Hematopoietic multipotent progenitor cell treated with erythropoietin and hydrocortisone succinate and interleukin-3 and kit ligand, for 8 days (in vitro differentiated cells): ENCODE data around the gene FPR1.
A peak's percentile ranks its signal among the peaks of the same experiment; 100 is the strongest.

Experiments
- DNase-seq: peaks from one replicate; pipeline ENCODE4 v3.0.0-alpha.2; 2015

FPR1 gene

DNA sequence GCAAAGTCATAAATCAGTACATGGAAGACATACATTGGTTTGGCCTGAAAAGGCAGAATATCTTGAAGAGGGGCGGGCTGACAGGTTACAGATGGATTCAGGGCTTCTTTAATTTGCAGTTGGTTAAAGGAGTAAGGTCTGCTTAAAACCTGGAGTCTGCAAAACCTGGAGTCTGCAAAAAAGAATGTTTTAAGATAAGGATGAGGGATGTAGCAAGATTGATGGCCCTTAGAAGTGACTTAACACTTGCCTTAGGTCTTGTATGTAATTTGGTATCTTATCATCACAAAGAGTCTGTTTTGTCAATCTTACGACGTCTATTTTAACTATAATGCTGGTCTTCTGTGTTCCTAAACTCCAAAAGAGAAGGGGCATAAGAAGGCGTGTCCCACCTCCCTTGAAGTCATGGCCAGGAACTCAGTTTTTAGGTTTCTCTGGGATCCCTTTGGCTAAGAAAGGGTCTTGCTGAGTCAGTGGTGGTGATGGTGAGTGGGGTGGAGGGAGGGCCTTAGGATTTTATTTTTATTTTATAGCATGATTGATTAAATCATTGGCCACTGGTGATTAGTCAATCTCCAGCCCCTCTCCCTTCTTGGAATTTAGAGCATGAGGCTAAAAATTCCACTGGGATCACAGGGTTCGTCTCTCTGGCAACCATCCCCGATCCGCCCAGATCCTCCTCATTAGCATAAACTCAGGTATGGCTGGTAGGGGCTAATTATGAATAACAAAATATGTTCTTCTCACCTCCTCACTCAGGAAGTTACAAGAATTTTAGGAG is 17.7 kb downstream of the FPR1 start:
- no peak for DNase-seq

DNA sequence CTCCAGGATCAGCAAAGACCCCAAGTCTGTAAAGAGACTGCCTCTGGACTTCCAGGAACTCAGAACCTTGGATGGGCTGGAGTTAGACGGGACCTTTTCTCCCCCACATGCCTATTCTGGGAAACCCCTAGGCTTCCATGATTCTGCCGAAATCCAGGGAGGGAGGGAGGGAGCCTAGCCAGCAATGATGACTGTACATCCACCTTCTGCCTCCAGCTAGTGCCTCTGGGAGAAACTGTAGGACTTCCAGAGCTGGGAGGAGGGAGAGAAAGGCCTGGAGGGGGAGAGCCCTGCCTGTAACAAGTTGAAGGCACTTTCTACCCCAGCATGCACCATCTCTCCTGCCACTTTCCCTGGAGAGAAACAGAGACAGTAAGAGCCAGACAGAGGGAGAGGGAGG is 21.9 kb downstream of the FPR1 start:
- DNase-seq, result no peak

DNA sequence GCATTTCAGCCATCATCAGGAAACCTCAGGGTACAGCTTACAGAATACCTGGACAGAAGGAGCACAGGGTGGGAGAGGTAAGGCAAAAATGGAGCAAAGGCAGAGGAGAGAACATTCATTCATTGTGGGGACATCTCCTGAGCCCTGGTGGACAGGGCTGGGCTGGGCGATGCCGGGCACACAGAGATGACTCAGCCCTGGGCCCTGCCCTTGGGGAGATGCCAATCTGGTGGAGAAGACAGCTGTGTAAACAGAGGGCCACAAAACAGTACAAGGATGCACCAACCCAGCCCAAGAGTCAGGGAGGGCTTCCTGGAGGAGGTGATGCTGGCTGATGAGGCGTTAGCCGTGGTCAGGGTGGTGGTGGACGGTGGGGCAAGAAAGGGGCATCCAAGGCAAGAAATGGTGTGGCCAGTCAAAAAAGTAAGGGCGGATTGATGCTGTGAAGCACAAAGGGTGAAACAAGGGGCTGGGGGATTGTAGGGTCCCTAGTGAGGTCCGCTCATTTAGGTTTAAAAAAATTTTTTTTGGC is 24.3 kb downstream of the FPR1 start:
- no peak for DNase-seq

DNA sequence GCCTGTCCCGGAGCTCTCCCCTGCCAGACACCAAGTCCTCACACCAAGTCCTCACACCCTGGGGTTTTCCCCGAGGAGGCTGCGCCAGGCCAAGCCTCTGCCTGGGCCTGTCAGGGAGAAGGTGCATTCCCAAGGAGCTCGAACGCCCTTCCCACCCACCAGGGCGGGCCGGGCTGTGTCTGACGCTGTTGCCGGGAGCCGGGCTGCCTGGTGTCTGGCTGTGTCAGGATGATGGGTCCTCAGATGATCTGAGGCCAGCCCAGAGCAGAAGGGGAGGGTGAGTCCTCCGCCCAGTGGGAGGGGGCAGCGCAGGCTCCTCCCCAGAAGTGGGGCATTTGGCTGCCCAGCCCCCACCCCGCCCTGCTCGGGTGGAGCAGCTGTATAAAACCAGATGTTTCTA is 25.6 kb downstream of the FPR1 start:
- DNase-seq, result no peak

DNA sequence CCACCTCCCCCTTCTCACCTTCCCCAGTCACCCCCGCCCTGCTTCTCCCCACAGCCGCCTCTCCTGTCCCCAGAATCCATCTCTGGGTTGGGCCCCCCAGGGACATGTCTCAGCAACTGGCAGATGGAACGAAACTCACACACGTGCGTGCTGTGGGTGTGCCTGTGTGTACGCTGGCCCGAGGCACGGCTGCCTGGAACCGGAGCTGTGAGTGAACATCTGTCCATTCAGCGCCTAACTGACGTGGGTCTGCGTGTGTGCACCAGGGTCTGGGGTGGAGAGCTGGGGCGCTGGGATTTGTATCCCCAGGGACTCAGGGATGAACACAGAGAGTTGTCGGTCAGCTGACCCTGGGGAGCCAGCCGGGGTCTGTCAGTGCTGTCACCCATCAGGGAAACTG is 27.1 kb downstream of the FPR1 start:
- DNase-seq, result no peak

DNA sequence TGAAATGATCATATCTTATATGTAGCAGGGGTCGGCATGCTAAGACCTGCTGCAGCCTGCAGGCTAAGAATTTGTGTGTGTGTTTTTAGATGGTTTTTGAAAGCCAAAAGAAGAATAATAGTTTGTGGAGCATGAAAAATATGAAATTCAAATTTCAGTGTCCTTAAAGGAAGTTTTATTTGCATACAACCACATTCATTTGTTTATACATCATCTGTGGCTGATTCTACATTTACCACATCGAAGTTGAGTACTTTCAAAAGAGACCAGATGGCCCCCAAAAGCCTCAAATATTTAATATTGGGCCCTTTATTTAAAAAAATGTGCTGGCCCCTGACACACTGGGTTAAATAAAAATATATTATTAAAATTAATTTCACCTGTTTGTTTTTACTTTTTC is 29.2 kb downstream of the FPR1 start:
- no peak for DNase-seq

DNA sequence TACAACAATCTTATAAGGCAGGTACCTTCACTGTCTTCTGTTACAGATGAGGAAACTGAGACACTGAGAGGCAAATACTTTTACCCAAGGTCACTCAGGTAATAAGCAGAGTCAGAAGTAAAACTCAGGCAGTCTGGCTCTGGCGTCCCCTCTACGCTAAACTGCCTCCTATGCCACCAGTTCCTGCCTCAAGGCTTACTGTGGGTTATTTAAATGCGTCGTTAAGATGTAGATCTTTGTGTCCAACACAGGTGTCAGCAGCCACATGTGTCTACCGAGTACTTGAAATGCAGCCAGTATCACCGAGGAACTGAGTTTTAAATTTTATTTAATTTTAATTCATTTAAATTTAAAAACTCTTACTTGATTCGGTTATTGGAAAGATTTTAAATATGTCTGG is 29.8 kb downstream of the FPR1 start:
- DNase-seq, result no peak

DNA sequence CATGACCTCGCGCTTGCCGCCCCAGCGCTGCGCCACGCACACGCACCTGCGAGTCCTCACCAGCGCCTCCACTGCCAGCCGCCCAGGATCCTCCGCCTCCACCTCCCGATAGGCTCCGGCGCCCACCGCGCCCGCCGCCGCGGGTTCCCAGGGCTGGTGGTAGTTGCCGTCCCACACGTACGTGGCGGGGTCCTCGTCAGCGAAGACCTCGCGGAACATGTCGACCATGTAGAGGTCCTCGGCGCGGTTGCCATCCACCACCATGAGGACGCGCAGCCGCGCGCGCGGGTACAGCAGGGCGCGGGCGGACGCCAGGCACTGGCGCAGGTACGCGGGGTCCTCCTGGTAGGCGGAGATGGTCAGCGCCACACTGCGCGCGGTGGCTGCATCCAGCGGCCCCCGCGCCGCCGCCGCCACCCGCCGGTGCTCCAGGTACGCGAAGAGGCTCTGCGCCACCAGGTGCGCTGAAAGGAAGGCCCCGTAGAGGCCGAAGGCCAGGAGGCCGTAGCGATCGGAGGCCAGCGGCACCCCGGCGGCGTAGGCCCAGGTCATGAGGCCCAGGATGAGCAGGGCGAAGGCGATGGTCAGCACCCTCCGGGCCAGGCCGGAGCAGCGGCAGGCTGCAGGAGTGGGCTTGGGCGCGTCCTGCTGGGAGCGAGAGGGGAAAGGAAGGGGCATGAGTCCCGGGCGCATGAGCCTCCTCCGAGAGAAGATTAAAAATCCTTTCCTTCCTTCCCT is 32.3 kb downstream of the FPR1 start:
- no peak for DNase-seq

DNA sequence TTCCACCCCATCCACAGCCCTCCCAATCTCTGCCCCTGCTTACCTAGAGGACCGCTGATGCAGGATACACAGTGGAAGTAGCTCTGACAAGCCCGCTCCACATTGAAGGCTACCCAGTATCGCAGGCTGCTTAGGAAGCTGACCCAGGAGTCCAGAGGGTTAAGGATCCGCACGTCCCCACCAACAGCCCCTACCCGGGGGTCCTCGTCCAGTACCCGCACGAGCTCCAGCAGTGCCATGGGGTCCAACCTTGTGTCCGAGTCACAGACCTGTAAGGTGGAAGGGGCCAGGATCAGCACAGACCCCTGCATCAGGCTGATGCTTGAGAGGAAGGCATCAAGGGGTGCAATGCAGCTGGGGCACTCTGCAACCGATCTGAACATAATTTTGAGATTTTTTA is 34.8 kb downstream of the FPR1 start:
- DNase-seq, result no peak

DNA sequence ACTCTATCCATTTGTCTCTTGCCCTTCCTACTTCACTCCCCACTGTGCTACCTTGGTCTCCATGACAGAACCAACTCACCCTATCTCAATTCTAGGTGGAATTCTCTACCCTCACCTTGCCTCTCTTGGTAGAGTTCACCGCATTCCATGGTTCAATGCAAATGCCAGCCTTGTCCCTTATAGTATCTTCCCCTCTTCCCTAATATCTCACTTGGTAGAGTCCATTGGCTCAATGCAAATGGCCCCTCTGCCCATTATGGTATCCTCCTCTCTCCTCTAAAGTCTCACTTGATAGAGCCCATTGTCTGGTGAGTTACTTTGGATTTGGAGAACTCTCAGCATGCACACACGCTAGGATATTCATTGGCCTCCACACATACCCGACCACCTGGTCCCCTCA is 35.8 kb downstream of the FPR1 start:
- no peak for DNase-seq

DNA sequence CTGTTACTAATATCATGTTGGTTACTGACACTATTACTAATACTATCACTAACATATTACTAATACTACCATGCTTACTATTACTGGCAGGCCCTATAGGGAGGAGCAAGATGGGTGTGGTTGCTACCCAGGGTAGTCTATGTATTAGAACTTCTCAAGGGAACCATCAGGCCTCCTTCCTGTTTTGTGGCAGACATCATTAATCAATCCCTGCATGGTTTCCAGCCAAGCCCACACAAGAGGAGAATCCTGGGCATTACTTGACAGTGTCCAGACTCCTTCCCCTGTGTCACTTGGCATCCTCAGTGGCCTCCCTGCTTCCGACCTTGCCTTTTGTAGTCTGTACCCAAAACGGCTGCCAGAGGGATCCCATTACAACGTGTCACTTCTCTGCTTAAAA is 36.8 kb downstream of the FPR1 start:
- no peak for DNase-seq

DNA sequence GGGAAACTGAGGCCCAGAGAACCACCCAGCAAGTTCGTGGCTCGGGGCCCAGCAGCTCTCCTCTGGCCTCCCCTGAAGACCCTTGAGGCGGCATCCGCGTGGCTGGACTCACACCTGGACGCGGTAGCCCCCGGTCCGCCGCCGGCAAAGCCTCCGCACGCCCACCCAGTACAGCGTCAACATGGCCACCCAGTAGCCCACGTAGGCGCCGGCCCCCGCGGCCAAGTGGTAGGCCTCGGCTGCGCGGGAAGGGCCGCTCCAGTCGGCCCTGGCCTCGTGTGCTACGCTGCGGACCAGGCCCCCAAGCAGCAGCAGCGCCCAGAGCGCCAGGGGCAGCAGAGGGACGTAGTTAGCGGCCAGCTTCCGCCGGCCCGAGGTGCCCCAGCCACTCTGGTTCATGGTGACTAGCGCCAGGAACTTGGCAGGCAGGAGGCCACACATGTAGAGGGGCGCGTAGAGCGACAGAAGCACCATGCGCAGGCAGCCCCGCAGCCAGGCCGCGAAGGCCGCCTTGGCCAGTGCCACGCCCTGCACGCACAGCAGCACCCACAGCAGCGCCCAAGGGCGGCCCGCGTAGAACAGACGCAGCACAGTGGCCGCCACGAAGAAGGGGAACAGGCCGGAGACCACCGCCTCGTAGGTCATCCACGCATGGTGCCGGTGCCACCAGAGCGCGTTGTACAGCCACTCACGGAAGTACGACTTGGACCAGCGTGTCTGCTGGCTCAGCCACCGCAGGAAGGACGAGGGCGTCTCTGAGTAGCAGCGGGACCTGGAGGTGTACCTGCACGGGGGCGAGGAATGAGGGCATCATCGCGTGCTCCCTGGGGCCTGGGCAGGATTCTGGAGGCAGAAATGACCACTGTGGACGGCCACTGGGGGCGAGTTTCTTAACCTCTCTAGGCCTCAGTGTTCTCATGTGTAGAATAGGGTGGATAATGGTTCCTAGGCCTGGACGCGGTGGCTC is 38.1 kb downstream of the FPR1 start:
- no peak for DNase-seq

DNA sequence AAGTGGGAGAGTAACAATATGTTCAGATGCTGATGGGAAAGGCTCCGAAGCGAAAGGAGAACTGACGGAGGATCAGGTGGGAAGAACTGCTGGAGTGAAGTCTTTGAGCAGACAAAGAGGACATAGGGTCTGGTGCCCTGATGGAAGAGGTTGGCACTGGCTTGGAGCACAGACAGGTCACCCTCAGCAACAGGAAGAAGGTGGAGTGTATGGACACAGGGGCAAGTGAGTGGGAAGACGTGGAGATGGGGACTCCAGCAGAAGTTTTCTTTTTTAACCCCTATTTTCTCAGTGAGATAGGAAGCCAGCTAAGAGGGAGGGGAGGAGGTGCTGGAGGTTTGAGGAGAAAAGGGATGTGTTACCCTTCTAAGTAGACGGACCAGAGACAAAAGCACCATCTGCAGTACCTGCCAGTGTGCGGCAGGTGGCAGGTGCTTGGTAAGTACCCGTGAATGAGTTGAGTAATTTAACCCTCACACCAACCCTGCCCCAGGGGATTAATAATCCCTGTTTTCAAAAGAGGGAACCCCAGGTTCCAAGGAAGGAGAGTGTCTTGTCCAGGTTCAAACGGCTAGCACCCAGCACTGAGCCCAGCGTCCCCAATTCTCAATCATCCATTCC is 39.1 kb downstream of the FPR1 start:
- DNase-seq, result no peak

DNA sequence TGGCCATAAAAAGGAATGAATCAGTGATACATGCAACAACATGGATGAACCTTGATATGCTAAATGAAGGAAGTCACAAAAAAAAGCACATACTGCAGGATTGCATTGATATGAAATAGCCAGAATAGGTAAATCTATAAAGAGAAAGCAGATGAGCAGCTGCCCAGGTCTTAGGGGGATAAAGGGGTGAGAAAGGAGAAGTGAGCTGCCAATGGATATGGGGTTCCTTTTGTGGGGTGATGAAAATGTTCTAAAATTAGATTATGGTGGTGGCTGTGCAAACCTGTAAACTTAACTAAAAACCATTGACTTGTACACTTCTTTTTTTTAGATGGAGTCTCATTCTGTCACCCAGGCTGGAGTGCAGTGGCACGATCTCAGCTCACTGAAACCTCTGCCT is 40.0 kb downstream of the FPR1 start:
- no peak for DNase-seq

DNA sequence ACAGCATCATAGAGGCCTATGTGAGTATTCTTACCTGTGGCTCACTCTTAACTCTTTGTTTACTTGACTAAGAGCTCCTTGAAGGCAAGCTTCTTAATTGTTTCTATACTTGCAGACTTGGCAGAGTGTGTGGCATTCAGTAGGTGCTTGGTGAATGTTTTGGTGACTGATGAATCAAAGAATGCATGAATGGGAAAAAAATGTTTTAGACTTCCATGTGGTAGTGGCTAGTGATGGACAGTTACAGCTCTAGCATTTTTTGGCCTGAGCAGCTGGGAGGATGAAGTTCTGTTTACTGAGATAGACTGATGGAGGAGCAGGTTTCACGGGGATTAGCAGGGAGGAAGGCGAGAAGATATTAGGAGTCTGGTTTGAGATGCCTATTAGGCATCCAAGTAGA is 41.5 kb downstream of the FPR1 start:
- DNase-seq, result no peak

DNA sequence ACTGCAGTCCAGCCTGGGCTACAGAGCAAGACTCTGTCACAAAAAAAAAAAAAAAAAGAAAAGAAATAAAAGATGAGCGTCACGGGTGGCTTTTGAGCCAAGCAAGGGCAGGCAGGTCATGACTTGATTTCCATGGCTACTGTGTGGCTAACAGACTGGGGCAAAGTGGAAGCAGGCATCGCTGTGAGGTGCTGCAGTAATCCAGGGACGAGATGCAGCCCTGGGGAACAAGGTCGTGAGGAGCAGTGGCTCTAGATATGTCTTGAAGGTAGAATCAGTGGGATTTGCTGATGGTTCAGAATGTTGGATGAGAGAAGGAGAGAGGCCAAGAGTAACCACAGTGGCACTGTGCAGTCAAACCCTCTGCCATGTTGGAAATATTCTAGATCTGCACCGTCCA is 42.1 kb downstream of the FPR1 start:
- no peak for DNase-seq

DNA sequence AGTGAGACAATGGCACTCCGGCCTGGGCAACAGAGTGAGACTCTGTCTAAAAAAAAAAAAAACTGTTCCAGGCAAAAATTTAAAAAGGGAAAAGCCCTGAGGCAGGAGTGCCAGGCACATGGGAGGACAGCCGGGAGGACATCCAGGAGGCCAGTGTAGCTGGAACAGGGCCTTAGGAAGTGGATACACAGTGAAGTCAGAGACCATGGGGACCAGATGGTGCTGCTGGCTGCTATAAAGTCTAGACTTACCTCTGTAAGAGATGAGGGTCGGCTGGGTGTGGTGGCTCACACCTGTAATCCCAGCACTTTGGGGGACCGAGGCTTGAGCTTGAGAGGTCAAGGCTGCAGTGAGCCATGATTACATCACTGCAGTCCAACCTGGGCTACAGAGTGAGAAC is 42.9 kb downstream of the FPR1 start:
- no peak for DNase-seq

DNA sequence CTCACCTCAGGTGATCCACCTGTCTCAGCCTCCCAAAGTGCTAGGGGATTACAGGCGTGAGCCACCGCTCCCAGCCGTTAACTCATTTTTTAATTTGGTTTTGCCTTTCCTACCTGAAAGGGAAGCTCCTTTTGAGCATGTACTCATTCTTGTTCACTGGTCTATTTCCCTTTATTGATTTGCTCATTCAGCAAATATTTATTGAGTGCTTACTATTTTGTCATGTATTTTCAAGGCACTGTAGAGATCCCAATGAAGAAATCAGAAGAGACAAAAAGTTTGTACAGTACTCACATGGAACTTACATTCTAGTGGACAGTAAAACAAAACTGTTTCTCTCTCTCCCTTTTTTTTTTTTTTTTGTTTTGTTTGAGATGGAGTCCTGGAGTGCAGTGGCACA is 44.8 kb downstream of the FPR1 start:
- no peak for DNase-seq

DNA sequence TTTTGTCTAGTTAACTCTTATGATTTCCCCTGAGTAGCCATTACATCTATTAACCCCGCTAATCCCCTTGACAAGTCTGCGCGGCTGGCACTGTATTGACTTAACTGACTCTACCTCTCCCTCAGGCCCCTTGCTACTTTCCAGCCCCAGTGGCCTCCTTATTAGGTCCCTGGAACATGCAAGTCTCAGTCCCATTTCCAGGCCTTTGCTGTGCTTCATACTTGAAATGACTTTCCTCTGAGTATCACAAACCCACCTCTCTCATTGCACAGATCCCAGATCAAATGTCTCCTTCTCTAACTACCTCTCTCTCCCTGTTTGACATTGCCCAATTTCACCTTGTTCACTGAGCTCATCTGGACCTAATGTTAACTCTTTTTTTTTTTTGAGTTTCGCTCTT is 45.4 kb downstream of the FPR1 start:
- no peak for DNase-seq

DNA sequence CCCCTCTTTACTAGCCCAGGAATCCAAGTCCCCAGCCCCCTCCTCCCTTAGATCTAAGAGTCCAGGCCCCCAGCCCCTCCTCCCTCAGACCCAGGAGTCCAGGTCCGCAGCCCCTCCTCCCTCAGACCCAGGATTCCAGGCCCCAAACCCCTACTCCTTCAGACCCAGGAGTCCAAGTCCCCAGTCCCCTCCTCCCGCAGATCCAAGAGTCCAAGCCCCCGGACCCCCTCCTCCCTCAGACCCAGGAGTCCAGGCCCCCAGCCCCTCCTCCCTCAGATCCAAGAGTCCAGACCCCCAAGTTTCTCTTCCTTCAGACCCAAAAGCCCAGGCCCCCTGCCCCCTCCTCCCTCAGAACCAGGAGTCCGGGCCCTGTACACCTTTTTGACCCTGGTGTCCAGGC is 47.1 kb downstream of the FPR1 start:
- DNase-seq, result no peak

DNA sequence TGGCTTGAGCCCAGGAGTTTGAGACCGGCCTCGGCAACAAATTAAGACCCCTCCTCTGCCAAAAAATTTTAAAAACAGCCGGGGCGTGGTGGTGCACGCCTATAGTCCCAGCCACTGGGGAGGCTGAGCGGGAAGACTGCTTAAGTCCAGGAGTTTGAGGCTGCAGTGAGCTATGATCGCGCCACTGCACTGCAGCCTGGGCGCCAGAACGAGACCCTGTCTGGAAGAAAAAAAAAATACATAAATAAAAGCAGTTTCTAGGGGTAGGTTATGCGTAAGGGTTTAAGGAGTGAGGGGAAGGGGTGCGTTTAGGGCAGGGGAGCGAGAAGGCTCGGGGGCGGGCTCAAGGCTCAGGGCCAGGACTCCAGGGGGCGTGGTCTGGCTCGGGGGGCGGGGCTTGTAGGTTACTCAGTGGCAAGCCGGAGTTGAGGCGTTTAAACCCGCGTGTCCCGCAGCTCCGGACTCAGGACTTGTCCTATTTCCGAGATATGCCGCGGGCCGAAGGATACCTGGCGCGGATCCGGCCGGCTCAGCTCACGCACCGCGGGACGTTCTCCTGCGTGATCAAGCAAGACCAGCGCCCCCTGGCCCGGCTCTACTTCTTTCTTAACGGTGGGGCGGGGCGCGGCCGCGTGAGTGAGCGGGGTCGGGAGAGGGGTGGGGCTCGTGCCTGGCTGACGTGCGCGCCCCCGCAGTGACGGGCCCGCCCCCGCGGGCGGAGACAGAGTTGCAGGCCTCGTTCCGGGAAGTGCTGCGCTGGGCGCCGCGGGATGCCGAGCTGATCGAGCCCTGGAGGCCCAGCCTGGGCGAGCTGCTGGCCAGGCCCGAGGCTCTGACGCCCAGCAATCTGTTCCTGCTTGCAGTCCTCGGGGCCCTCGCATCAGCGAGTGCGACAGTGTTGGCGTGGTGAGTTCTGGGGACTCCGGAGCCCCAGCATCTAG is 47.8 kb downstream of the FPR1 start:
- peak; percentile 91 for DNase-seq
